GM23338 (cell line): Measurements from ENCODE around the gene BEX5. TPM values are rescaled to one million over a fixed set of nuclear protein-coding genes. Genes with fewer than 3 reads are reported as not detected.

Experiments used
- ATAC-seq: fragments of 200-7000 bp; cut with Tn5 transposase; 3 replicates; pipeline ENCODE4 v1.9.1; 2020
- DNase-seq: peaks from one replicate; pipeline ENCODE4 v3.0.0-alpha.2; 2015; ENCODE audit warnings: low spot score
- H2AFZ ChIP-seq: fragments of 200-600 bp; sonication (generic); 2 replicates; pipeline ENCODE4 v1.8.0; 2016; ENCODE audit warnings: antibody characterized with exemption, mild to moderate bottlenecking, moderate library complexity
- H3F3A ChIP-seq: fragments of 200-600 bp; sonication (generic); replicated peaks from 2 replicates; pipeline ENCODE4 v1.8.0; 2017; ENCODE audit warnings: antibody characterized with exemption, mixed run types, low read depth
- H3K27ac ChIP-seq: fragments of 200-600 bp; sonication (generic); 2 replicates; pipeline ENCODE4 v1.6.1; 2016; ENCODE audit warnings: low read depth
- H3K27me3 ChIP-seq: fragments of 200-600 bp; sonication (generic); 2 replicates; pipeline ENCODE4 v1.8.0; 2016; ENCODE audit warnings: mild to moderate bottlenecking, mixed run types, moderate library complexity; ENCODE audit not compliant: insufficient read depth
- H3K36me3 ChIP-seq: fragments of 200-600 bp; sonication (generic); 2 replicates; pipeline ENCODE4 v1.8.0; 2016; ENCODE audit warnings: mild to moderate bottlenecking; ENCODE audit not compliant: insufficient read depth
- H3K4me1 ChIP-seq: fragments of 200-600 bp; sonication (generic); 2 replicates; pipeline ENCODE4 v1.8.0; 2016; ENCODE audit warnings: mild to moderate bottlenecking, moderate library complexity; ENCODE audit not compliant: insufficient read depth
- H3K4me2 ChIP-seq: fragments of 200-600 bp; sonication (generic); 2 replicates; pipeline ENCODE4 v1.7.1; 2017; ENCODE audit warnings: mixed run types
- H3K4me3 ChIP-seq: fragments of 200-600 bp; sonication (generic); 2 replicates; pipeline ENCODE4 v1.6.1; 2016; ENCODE audit warnings: mixed run types
- H3K79me2 ChIP-seq: fragments of 200-600 bp; sonication (generic); replicated peaks from 2 replicates; pipeline ENCODE4 v1.8.0; 2017; ENCODE audit warnings: mild to moderate bottlenecking; ENCODE audit not compliant: insufficient read depth
- H3K9me2 ChIP-seq: fragments of 200-600 bp; sonication (generic); 2 replicates; pipeline ENCODE4 v1.8.0; 2017; ENCODE audit not compliant: insufficient read depth
- H4K20me1 ChIP-seq: fragments of 200-600 bp; sonication (generic); replicated peaks from 2 replicates; pipeline ENCODE4 v1.8.0; 2017; ENCODE audit warnings: mild to moderate bottlenecking; ENCODE audit not compliant: insufficient read depth
- H3K27ac Mint-ChIP-seq: 2 replicates; pipeline ENCODE4 v1.8.0; 2020; ENCODE audit warnings: inconsistent platforms, mild to moderate bottlenecking, moderate library complexity, mixed read lengths
- H3K27me3 Mint-ChIP-seq: 3 replicates; pipeline ENCODE4 v1.8.0; 2022; ENCODE audit warnings: low read depth, mild to moderate bottlenecking, moderate library complexity, mixed read lengths, inconsistent platforms; ENCODE audit not compliant: insufficient read depth, poor library complexity
- H3K36me3 Mint-ChIP-seq: 3 replicates; pipeline ENCODE4 v1.8.0; 2021; ENCODE audit warnings: low read depth, mild to moderate bottlenecking, inconsistent platforms, moderate library complexity, mixed read lengths
- H3K4me1 Mint-ChIP-seq: 3 replicates; pipeline ENCODE4 v1.8.0; 2020; ENCODE audit warnings: mild to moderate bottlenecking, inconsistent platforms, mixed read lengths
- H3K4me3 Mint-ChIP-seq: 3 replicates; pipeline ENCODE4 v1.8.0; 2021; ENCODE audit warnings: moderate library complexity, mild to moderate bottlenecking, inconsistent platforms, mixed read lengths
- H3K9me3 Mint-ChIP-seq: 3 replicates; pipeline ENCODE4 v1.8.0; 2020; ENCODE audit warnings: moderate library complexity, mild to moderate bottlenecking, inconsistent platforms, mixed read lengths
- CTCF ChIP-seq, 2 experiments: fragments of 200-600 bp in 1 of 2; sonication (generic) in 1 of 2; conservative IDR thresholded peaks; 2 replicates each; pipeline versions ENCODE4 v1.5.1 to v1.6.1; 2016 to 2017; ENCODE audit warnings: antibody characterized with exemption in 2 of 2, low read depth in 2 of 2, mild to moderate bottlenecking in 2 of 2, moderate library complexity in 1 of 2
- ETS1 ChIP-seq: IDR thresholded peaks from 2 replicates; pipeline ENCODE4 v1.6.1; 2016; ENCODE audit warnings: antibody characterized with exemption
- EZH2 ChIP-seq: fragments of 200-600 bp; sonication (generic); IDR thresholded peaks from one replicate; pipeline ENCODE4 v1.8.0; 2017; ENCODE audit warnings: antibody characterized with exemption, mild to moderate bottlenecking, low read depth; ENCODE audit not compliant: unreplicated experiment
- EZH2phosphoT487 ChIP-seq: fragments of 200-600 bp; sonication (generic); IDR thresholded peaks from one replicate; pipeline ENCODE4 v1.8.1; 2018; ENCODE audit warnings: antibody characterized with exemption; ENCODE audit not compliant: unreplicated experiment
- JUNB ChIP-seq: IDR thresholded peaks from one replicate; pipeline ENCODE4 v1.6.1; 2016; ENCODE audit warnings: antibody characterized with exemption; ENCODE audit not compliant: unreplicated experiment
- NANOG ChIP-seq: IDR thresholded peaks from 2 replicates; pipeline ENCODE4 v1.6.1; 2016; ENCODE audit warnings: antibody characterized with exemption, borderline replicate concordance
- POLR2AphosphoS5 ChIP-seq: IDR thresholded peaks from 2 replicates; pipeline ENCODE4 v1.6.1; 2016; ENCODE audit warnings: antibody characterized with exemption, low read depth
- STAT1 ChIP-seq: IDR thresholded peaks from one replicate; pipeline ENCODE4 v1.6.1; 2016; ENCODE audit warnings: antibody characterized with exemption; ENCODE audit not compliant: unreplicated experiment
- ZNF331 ChIP-seq: fragments of 250-450 bp; sonication (Bioruptor Pico); IDR thresholded peaks from 2 replicates; pipeline ENCODE4 v1.5.0; 2020; ENCODE audit warnings: low read depth, mild to moderate bottlenecking, moderate library complexity
- ZNF462 ChIP-seq: fragments of 250-450 bp; sonication (Bioruptor Pico); IDR thresholded peaks from 2 replicates; pipeline ENCODE4 v1.5.0; 2020; ENCODE audit warnings: mild to moderate bottlenecking, moderate library complexity
- polyA plus RNA-seq: library from polyadenylated mRNA; unstranded; fragments of >200 nt; fragmentation: Nextera tagmentation; extraction: Ambion mirVana; gene quantifications from 2 replicates; pipeline ENCODE4 v1.2.1, GENCODE V29; 2016
- total RNA-seq: library from RNA; depleted of rRNA; stranded (reverse); fragments of >200 nt; shearing (Covaris generic); gene quantifications from 2 replicates; pipeline ENCODE4 v1.2.3, GENCODE V29; 2014

BEX5 gene
- total and polyA plus RNA-seq, 2 experiments from 2014 or later, result 12.0 to 34.7 TPM

- no peak overlapping the region for H2AFZ ChIP-seq
- H3K27ac ChIP-seq, result no peak overlapping the region
- H3K9me2 ChIP-seq, result no peaks in the 10 kb centered on the region
- Mint-ChIP-seq H3K9me3 (no peaks in the 10 kb centered on the region; the same call in 2 of the 3 replicates), H3K36me3 (peaks cover 4% of the 10 kb centered on the region), H3K27ac (no peak overlapping the region), H3K4me1 (peaks cover 12% of the 10 kb centered on the region), H3K4me3 (no peak overlapping the region), H3K27me3 (peaks cover 10% of the 10 kb centered on the region)
- no peaks in the 10 kb centered on the region for H3K36me3 ChIP-seq
- peaks cover 11% of the 10 kb centered on the region for H3K27me3 ChIP-seq
- no peak overlapping the region for H3K4me3 ChIP-seq
- ATAC-seq (no peak), DNase-seq (peak; percentile 2)
- TF ChIP-seq NANOG (no peak), POLR2AphosphoS5 (no peak), EZH2phosphoT487 (no peak), STAT1 (no peak), ZNF331 (no peak), CTCF (conservative IDR thresholded peaks at IDR 0.05; ENCODE audit: low read depth in 2 of 2) (peak; percentile 34 to 40; a peak in 3 of 4 replicates), JUNB (no peak)
- no peak overlapping the region for H3K4me2 ChIP-seq
- no peaks in the 10 kb centered on the region for H3K4me1 ChIP-seq
- H4K20me1 ChIP-seq, result no peaks in the 10 kb centered on the region
- no peaks in the 10 kb centered on the region for H3K79me2 ChIP-seq
- no peaks in the 10 kb centered on the region for H3F3A ChIP-seq
Observed at GRCh38 chrX:102129473-102129872, 26.3 kb downstream of the BEX5 start.

- Histone ChIP-seq H3K79me2 (no peaks in the 10 kb centered on the region), H3K27me3 (peaks cover 27% of the 10 kb centered on the region), H3F3A (no peaks in the 10 kb centered on the region), H3K4me3 (peak overlapping the region; percentile 62), H3K27ac (no peak overlapping the region), H3K4me2 (peak overlapping the region; percentile 71), H3K9me2 (no peaks in the 10 kb centered on the region), H3K36me3 (no peaks in the 10 kb centered on the region), H2AFZ (no peak overlapping the region), H4K20me1 (no peaks in the 10 kb centered on the region), H3K4me1 (no peaks in the 10 kb centered on the region)
- peak; percentile 9 for DNase-seq
- H3K9me3 Mint-ChIP-seq, result no peaks in the 10 kb centered on the region; the same call in 2 of the 3 replicates
- H3K4me1 Mint-ChIP-seq, result peaks cover 13% of the 10 kb centered on the region
- peak; percentile 27; the same call in 2 of the 3 replicates for ATAC-seq
- peaks cover 4% of the 10 kb centered on the region for H3K36me3 Mint-ChIP-seq
- peaks cover 10% of the 10 kb centered on the region for H3K27me3 Mint-ChIP-seq
- peak overlapping the region; percentile 84 for H3K4me3 Mint-ChIP-seq
- no peak overlapping the region for H3K27ac Mint-ChIP-seq
- no peak for TF ChIP-seq ZNF462 (CRISPR knock-in tag)
- no peak for TF ChIP-seq CTCF (conservative IDR thresholded peaks at IDR 0.05; ENCODE audit: low read depth in 2 of 2)
- TF ChIP-seq ETS1, result no peak
- no peak for TF ChIP-seq JUNB
- no peak for TF ChIP-seq ZNF331
- no peak for TF ChIP-seq NANOG
- no peak for TF ChIP-seq EZH2phosphoT487
- TF ChIP-seq STAT1, result no peak
- TF ChIP-seq EZH2, result no peak
Observed at GRCh38 chrX:102126863-102127262, 28.9 kb downstream of the BEX5 start.
